ENCODE results near the gene CMBL.
A peak's percentile ranks its signal among the peaks of the same experiment; 100 is the strongest.
"Not testable (repeated sequence)": the region's sequence is repeated elsewhere in the genome, so short reads cannot be mapped to it uniquely, and the experiment has no call there.

Gene CMBL

GRCh38 chr5:10286162-10286861, 21.4 kb downstream of the CMBL start:
- Histone ChIP-seq H3K36me3 (ENCODE audit: control insufficient read depth, low read length) (no peaks in the 10 kb centered on the region), H3K4me2 (ENCODE audit: low read length) (no peak overlapping the region), H3F3A (ENCODE audit: control insufficient read depth, insufficient read depth) (no peaks in the 10 kb centered on the region), H3K27ac (ENCODE audit: low read depth, low read length) (no peak overlapping the region), H3K9me3 (ENCODE audit: control insufficient read depth, insufficient read depth, low read length) (no peaks in the 10 kb centered on the region), H3K4me3 (ENCODE audit: low read length) (no peak overlapping the region), H3K27me3 (ENCODE audit: control insufficient read depth, low read length) (no peaks in the 10 kb centered on the region; the same call in 1 of the 2 replicates), H3K4me1 (ENCODE audit: control insufficient read depth, low read length) (peaks cover 15% of the 10 kb centered on the region), H3K79me2 (ENCODE audit: control insufficient read depth, low read length) (no peaks in the 10 kb centered on the region), H3K9me2 (replicated peaks; ENCODE audit: control insufficient read depth, low read length) (no peaks in the 10 kb centered on the region), H4K20me1 (ENCODE audit: control insufficient read depth, insufficient read depth, low read depth, low read length) (no peaks in the 10 kb centered on the region)
- TF ChIP-seq, protein P1, sequence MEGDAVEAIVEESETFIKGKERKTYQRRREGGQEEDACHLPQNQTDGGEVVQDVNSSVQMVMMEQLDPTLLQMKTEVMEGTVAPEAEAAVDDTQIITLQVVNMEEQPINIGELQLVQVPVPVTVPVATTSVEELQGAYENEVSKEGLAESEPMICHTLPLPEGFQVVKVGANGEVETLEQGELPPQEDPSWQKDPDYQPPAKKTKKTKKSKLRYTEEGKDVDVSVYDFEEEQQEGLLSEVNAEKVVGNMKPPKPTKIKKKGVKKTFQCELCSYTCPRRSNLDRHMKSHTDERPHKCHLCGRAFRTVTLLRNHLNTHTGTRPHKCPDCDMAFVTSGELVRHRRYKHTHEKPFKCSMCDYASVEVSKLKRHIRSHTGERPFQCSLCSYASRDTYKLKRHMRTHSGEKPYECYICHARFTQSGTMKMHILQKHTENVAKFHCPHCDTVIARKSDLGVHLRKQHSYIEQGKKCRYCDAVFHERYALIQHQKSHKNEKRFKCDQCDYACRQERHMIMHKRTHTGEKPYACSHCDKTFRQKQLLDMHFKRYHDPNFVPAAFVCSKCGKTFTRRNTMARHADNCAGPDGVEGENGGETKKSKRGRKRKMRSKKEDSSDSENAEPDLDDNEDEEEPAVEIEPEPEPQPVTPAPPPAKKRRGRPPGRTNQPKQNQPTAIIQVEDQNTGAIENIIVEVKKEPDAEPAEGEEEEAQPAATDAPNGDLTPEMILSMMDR (IDR thresholded peaks at IDR 0.05; ENCODE audit: low read depth, low read length, poor library complexity, severe bottlenecking), result no peak
- no peak for TF ChIP-seq EZH2phosphoT487 (IDR thresholded peaks at IDR 0.05; ENCODE audit: borderline replicate concordance, low read length)

- not testable (repeated sequence) for H3K4me2 ChIP-seq (ENCODE audit: low read length); H3K27ac ChIP-seq (ENCODE audit: low read depth, low read length); H3K4me3 ChIP-seq (ENCODE audit: low read length); H3K9me3 ChIP-seq (ENCODE audit: control insufficient read depth, insufficient read depth, low read length); H3K27me3 ChIP-seq (ENCODE audit: control insufficient read depth, low read length); H4K20me1 ChIP-seq (ENCODE audit: control insufficient read depth, insufficient read depth, low read depth, low read length); H3K79me2 ChIP-seq (ENCODE audit: control insufficient read depth, low read length); H3K9me2 ChIP-seq (replicated peaks; ENCODE audit: control insufficient read depth, low read length); H3F3A ChIP-seq (ENCODE audit: control insufficient read depth, insufficient read depth); H3K36me3 ChIP-seq (ENCODE audit: control insufficient read depth, low read length)
- H3K4me1 ChIP-seq (ENCODE audit: control insufficient read depth, low read length), result peaks cover 15% of the 10 kb centered on the region
Measured at GRCh38 chr5:10285362-10285761, 22.3 kb downstream of the CMBL start.

DNA sequence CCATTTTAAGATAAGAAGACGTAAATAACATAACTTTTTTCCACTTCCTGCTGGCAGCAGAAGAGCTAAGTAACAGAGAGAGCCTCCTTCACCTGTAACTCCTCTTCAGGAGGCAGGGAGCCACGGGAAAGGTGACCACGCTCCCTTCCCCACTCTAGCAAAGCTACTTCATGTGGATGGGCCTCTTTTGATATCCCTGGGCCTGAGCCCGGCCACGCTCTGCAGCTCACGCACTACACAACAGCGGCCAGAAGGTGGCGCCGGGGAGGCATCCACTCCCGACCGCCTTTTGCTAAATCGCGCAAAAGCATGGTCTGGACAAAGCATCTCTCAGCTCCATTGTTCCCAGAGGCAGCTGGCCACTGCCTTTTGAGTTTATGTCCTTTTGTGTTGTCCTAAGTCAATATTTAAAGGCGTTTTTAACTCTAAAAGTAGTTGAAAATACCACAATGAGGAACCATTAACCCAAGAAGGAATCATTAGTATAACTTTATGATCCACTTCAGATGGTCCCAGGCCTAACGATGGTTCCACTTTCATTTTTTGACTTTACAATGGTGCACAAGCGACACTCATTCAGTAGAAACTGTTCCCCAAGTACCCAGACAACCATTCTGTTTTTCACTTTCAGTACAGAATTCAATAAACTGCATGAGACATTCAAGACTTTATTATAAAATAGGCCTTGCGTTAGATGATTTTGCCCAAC, 23.6 kb downstream of the CMBL start:
- TF ChIP-seq EZH2phosphoT487 (IDR thresholded peaks at IDR 0.05; ENCODE audit: borderline replicate concordance, low read length), result no peak
- TF ChIP-seq, protein P1 (IDR thresholded peaks at IDR 0.05; ENCODE audit: low read depth, low read length, poor library complexity, severe bottlenecking), result peak; percentile 91
- Histone ChIP-seq H4K20me1 (ENCODE audit: control insufficient read depth, insufficient read depth, low read depth, low read length) (no peaks in the 10 kb centered on the region), H3K27me3 (ENCODE audit: control insufficient read depth, low read length) (no peaks in the 10 kb centered on the region; the same call in 1 of the 2 replicates), H3K4me2 (ENCODE audit: low read length) (no peak overlapping the region), H3F3A (ENCODE audit: control insufficient read depth, insufficient read depth) (no peaks in the 10 kb centered on the region), H3K4me3 (ENCODE audit: low read length) (no peak overlapping the region), H3K4me1 (ENCODE audit: control insufficient read depth, low read length) (peaks cover 14% of the 10 kb centered on the region), H3K27ac (ENCODE audit: low read depth, low read length) (no peak overlapping the region), H3K9me2 (replicated peaks; ENCODE audit: control insufficient read depth, low read length) (no peaks in the 10 kb centered on the region), H3K79me2 (ENCODE audit: control insufficient read depth, low read length) (no peaks in the 10 kb centered on the region), H3K36me3 (ENCODE audit: control insufficient read depth, low read length) (no peaks in the 10 kb centered on the region), H3K9me3 (ENCODE audit: control insufficient read depth, insufficient read depth, low read length) (no peaks in the 10 kb centered on the region)

Measured in DOHH2 (cell line).